Amniotic stem cell (primary cell): ENCODE measurements around the gene ACSL5.

ENCODE experiments used
- DNase-seq: peaks from one replicate; lab custom pipeline; 2025; lab: John Stamatoyannopoulos, UW

Gene ACSL5

GRCh38 chr10:112465299-112465883, 91.5 kb downstream of the ACSL5 start:
- DNase-seq = no peak

GRCh38 chr10:112466802-112467201, 92.9 kb downstream of the ACSL5 start:
- no peak for DNase-seq

GRCh38 chr10:112467541-112468075, 93.7 kb downstream of the ACSL5 start:
- DNase-seq = no peak

GRCh38 chr10:112471878-112472487, 98.1 kb downstream of the ACSL5 start:
- DNase-seq = no peak

GRCh38 chr10:112475575-112476218, 101.8 kb downstream of the ACSL5 start:
- no peak for DNase-seq
